ENCODE measurements around the gene FURIN. TPM values are rescaled to one million over a fixed set of nuclear protein-coding genes. Genes with fewer than 3 reads are reported as not detected.
A peak's percentile ranks its signal among the peaks of the same experiment; 100 is the strongest.

The FURIN gene
- total RNA-seq, 4 donors from 2014 or later: 28.7 to 71.1 (median 42.4) TPM

GRCh38 chr15:90870354-90871138, 2.2 kb downstream of the FURIN start:
- H3K27ac ChIP-seq: peak overlapping the region; percentile 93 to 97 (median 94)
- H3K27me3 ChIP-seq: no peaks in the 10 kb centered on the region
- 28 to 31% methylated on average over 19 of the region's 19 CpGs for WGBS, 2 donors
- H3K4me1 ChIP-seq: peaks cover 0 to 60% (median 43%) of the 10 kb centered on the region in 4 donors
- no peak for TF ChIP-seq CTCF (IDR thresholded peaks at IDR 0.05)
- no peak for TF ChIP-seq POLR2A (IDR thresholded peaks at IDR 0.05)
- peak in 1 of 2 donors; percentile 14 for TF ChIP-seq EP300 (IDR thresholded peaks at IDR 0.05)
- no peaks in the 10 kb centered on the region for H3K9me3 ChIP-seq
- H3K4me3 ChIP-seq: peak overlapping the region; percentile 71 to 99 (median 91)
- peaks cover 0 to 2% (median 0%) of the 10 kb centered on the region in 3 donors for H3K36me3 ChIP-seq
- no peak for DNase-seq (ENCODE audit: low spot score in 2 of 2)

GRCh38 chr15:90871139-90871715, 2.8 kb downstream of the FURIN start:
- Histone ChIP-seq H3K4me3 (peak overlapping the region; percentile 71 to 99 (median 91)), H3K27ac (peak overlapping the region; percentile 93 to 97 (median 94)), H3K27me3 (no peaks in the 10 kb centered on the region), H3K4me1 (peaks cover 0 to 61% (median 43%) of the 10 kb centered on the region in 4 donors), H3K9me3 (no peaks in the 10 kb centered on the region), H3K36me3 (peaks cover 0 to 9% (median 2%) of the 10 kb centered on the region in 3 donors)
- 1% methylated on average over 16 to 26 of the region's 71 CpGs for WGBS, 2 donors
- DNase-seq (ENCODE audit: low spot score in 2 of 2): no peak
- TF ChIP-seq CTCF (IDR thresholded peaks at IDR 0.05) (no peak), POLR2A (IDR thresholded peaks at IDR 0.05) (peak in 1 of 2 donors; percentile 11), EP300 (IDR thresholded peaks at IDR 0.05) (no peak)

- DNase-seq (ENCODE audit: low spot score in 2 of 2): no peak
- Histone ChIP-seq H3K9me3 (no peaks in the 10 kb centered on the region), H3K4me1 (peaks cover 0 to 61% (median 43%) of the 10 kb centered on the region in 4 donors), H3K4me3 (peak overlapping the region; percentile 74 to 99 (median 91)), H3K27me3 (no peaks in the 10 kb centered on the region), H3K36me3 (peaks cover 0 to 16% (median 8%) of the 10 kb centered on the region in 3 donors), H3K27ac (peak overlapping the region; percentile 93 to 97 (median 94))
- TF ChIP-seq CTCF (IDR thresholded peaks at IDR 0.05) (no peak), EP300 (IDR thresholded peaks at IDR 0.05) (no peak), POLR2A (IDR thresholded peaks at IDR 0.05) (no peak)
- 1 to 12% methylated on average over 4 to 17 of the region's 77 CpGs for WGBS, 2 donors
These were observed 3.5 kb downstream of the FURIN start for GRCh38 chr15:90871716-90872485.

GRCh38 chr15:90872486-90873184, 4.2 kb downstream of the FURIN start:
- no peak for DNase-seq (ENCODE audit: low spot score in 2 of 2)
- TF ChIP-seq POLR2A (IDR thresholded peaks at IDR 0.05) (peak in 1 of 2 donors; percentile 33), EP300 (IDR thresholded peaks at IDR 0.05) (peak in 1 of 2 donors; percentile 54), CTCF (IDR thresholded peaks at IDR 0.05) (no peak)
- no peaks in the 10 kb centered on the region for H3K9me3 ChIP-seq
- no peaks in the 10 kb centered on the region for H3K27me3 ChIP-seq
- H3K4me3 ChIP-seq: peak overlapping the region; percentile 74 to 99 (median 91)
- H3K4me1 ChIP-seq: peaks cover 0 to 61% (median 43%) of the 10 kb centered on the region in 4 donors
- H3K27ac ChIP-seq: peak overlapping the region; percentile 93 to 97 (median 94)
- WGBS, 2 donors: 18 to 25% methylated on average over 12 of the region's 12 CpGs
- peaks cover 0 to 23% (median 15%) of the 10 kb centered on the region in 3 donors for H3K36me3 ChIP-seq

Data from tibial nerve (tissue), 4 donors.